ENCODE measurements around the gene ELL2. TPM values are rescaled to one million over a fixed set of nuclear protein-coding genes. Genes with fewer than 3 reads are reported as not detected.

ELL2 gene
- total and polyA plus RNA-seq, 2 donors from 2014 or later: 10.1 to 37.2 TPM

DNA sequence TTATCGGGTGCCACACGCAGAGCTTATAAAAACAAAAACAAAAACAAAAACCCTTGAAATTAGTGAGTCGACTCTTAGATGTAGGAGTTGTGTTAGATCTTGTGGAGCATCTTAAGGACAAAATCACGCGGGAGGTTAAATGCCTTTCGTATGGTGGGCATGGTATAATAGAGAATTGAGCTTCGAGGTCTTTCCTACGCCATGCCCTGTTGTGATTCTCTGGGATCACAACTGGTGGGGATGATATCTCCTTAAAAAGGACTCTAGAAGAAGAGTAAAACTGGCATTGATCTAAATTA lies 773 bp upstream of the ELL2 start:
- Histone ChIP-seq H3K4me3 (ENCODE audit: low read length in 3 of 3) (peak overlapping the region; percentile 63 to 91 (median 74)), H3K9ac (ENCODE audit: low read length in 3 of 3) (peak overlapping the region; percentile 45 to 72 (median 62)), H3K36me3 (ENCODE audit: control insufficient read depth in 2 of 3, insufficient read depth in 3 of 3, low read length in 3 of 3) (no peaks in the 10 kb centered on the region), H3K27ac (ENCODE audit: low read depth in 2 of 2, low read length in 2 of 2) (peak overlapping the region; percentile 90 to 92), H3K27me3 (ENCODE audit: control insufficient read depth, insufficient read depth, low read length) (peaks cover 4% of the 10 kb centered on the region), H3K9me3 (ENCODE audit: control insufficient read depth in 2 of 3, insufficient read depth in 1 of 3, low read length in 3 of 3) (no peaks in the 10 kb centered on the region), H3K4me1 (ENCODE audit: control insufficient read depth in 2 of 3, insufficient read depth in 2 of 3, low read depth in 1 of 3, low read length in 3 of 3) (peaks cover 0 to 21% (median 5%) of the 10 kb centered on the region in 3 donors)
- no peak for FAIRE-seq
- DNase-seq: no peak
- TF ChIP-seq, protein P1, sequence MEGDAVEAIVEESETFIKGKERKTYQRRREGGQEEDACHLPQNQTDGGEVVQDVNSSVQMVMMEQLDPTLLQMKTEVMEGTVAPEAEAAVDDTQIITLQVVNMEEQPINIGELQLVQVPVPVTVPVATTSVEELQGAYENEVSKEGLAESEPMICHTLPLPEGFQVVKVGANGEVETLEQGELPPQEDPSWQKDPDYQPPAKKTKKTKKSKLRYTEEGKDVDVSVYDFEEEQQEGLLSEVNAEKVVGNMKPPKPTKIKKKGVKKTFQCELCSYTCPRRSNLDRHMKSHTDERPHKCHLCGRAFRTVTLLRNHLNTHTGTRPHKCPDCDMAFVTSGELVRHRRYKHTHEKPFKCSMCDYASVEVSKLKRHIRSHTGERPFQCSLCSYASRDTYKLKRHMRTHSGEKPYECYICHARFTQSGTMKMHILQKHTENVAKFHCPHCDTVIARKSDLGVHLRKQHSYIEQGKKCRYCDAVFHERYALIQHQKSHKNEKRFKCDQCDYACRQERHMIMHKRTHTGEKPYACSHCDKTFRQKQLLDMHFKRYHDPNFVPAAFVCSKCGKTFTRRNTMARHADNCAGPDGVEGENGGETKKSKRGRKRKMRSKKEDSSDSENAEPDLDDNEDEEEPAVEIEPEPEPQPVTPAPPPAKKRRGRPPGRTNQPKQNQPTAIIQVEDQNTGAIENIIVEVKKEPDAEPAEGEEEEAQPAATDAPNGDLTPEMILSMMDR (IDR thresholded peaks at IDR 0.05; ENCODE audit: borderline replicate concordance, extremely low read depth, insufficient read depth): no peak
- intact Hi-C loops (cut with DNase I): no loop called here

DNA sequence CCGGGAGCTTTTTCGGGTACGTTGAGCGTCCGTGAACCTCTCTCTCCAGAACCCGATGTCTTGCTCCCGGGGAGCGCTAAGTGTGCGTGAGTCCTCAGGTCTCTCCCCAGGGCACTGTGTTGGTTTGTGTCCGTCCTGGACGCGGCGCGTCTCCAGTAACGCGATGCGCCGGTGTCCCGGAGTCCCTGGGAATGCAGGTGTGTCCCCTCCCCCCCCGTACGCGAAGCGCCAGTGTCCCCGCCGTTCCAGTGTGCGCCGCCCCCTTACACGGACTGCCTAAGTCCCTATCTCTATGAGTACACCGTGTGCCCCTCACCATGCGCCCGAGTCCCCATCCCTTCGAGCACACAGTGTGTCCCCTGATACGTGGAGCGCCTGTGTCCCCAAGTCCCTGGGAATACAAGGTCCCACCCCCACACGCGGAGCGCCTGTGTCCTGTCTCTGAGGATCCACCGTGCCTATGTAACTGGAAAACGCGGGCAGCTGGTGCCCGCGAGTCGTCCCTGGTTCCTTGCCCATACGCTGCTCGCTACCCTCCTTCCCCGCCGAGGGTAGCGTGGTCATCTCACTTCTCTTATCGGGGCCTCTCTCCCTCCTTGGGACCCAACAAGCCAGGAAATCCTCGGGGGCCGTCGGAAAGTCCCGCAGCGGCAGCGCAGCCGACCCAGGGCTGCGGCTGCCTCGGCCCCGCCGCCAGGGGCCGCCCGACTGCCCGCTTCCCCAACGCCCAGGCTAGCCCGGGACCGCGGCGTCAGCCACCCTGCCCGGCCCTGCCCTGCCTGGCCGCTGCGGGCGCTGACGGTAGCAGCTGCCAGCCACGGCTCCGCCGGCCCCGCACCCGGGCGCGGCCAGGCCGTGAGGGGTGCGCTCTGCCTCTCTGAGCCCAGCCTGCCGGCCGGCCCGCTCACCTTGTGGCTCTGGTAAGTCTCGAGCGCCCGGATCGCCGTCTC lies 709 bp downstream of the ELL2 start:
- FAIRE-seq (no peak), DNase-seq (peak; percentile 78 to 94 (median 87))
- peaks cover 4% of the 10 kb centered on the region for H3K27me3 ChIP-seq (ENCODE audit: control insufficient read depth, insufficient read depth, low read length)
- H3K4me1 ChIP-seq (ENCODE audit: control insufficient read depth in 2 of 3, insufficient read depth in 2 of 3, low read depth in 1 of 3, low read length in 3 of 3): peaks cover 0 to 28% (median 5%) of the 10 kb centered on the region in 3 donors
- no peaks in the 10 kb centered on the region for H3K36me3 ChIP-seq (ENCODE audit: control insufficient read depth in 2 of 3, insufficient read depth in 3 of 3, low read length in 3 of 3)
- peak overlapping the region; percentile 65 to 95 (median 87) for H3K4me3 ChIP-seq (ENCODE audit: low read length in 3 of 3)
- H3K27ac ChIP-seq (ENCODE audit: low read depth in 2 of 2, low read length in 2 of 2): peak overlapping the region; percentile 91 to 92
- H3K9ac ChIP-seq (ENCODE audit: low read length in 3 of 3): peak overlapping the region; percentile 56 to 99 (median 95)
- intact Hi-C loops (cut with DNase I): no loop called here
- TF ChIP-seq, protein P1 (IDR thresholded peaks at IDR 0.05; ENCODE audit: borderline replicate concordance, extremely low read depth, insufficient read depth): peak; percentile 67
- no peaks in the 10 kb centered on the region for H3K9me3 ChIP-seq (ENCODE audit: control insufficient read depth in 2 of 3, insufficient read depth in 1 of 3, low read length in 3 of 3)

DNA sequence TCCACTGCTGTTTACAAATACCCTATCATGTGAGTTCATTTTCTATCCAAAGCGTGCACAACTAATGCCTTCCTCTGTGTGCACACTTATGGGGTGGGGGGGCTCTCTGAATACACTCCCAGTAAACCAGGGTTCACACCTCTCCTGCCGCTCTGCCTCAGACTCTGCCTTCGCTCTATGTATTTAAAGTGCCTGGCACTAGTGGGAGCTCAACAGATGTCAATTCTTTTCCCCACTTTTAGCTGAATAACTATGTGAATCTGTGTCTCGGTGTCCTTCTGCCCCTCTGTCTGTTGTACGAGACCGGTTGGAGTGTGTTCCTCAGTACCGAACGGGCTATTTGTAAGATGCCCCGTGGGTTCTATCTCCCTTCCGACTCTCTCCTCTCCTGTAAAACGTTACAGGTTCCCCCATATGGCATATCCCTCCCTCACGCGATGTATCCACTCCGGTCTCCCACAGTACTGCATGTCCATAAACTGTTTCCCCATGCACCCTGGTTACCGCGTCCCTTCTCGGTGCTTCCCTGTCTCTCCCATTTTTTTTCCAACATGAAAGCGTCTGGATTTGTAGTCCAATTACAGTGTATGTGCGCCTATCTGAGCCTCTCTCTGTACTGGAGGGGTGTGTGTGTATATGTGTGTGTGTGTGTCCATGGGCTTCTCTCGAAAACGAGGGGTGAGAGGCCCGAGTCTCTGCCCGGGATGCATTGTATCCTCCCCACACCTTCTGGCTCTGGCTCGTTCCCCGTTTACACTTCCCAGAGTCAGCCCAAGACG lies 1.6 kb downstream of the ELL2 start:
- H3K36me3 ChIP-seq (ENCODE audit: control insufficient read depth in 2 of 3, insufficient read depth in 3 of 3, low read length in 3 of 3): no peaks in the 10 kb centered on the region
- TF ChIP-seq, protein P1 (IDR thresholded peaks at IDR 0.05; ENCODE audit: borderline replicate concordance, extremely low read depth, insufficient read depth): no peak
- FAIRE-seq: no peak
- peak overlapping the region; percentile 91 to 92 for H3K27ac ChIP-seq (ENCODE audit: low read depth in 2 of 2, low read length in 2 of 2)
- peaks cover 4% of the 10 kb centered on the region for H3K27me3 ChIP-seq (ENCODE audit: control insufficient read depth, insufficient read depth, low read length)
- H3K4me3 ChIP-seq (ENCODE audit: low read length in 3 of 3): peak overlapping the region; percentile 65 to 95 (median 87)
- intact Hi-C loops (cut with DNase I): loop anchor here (10.0 kb wide), 1 partner anchor 375 kb away; no protein-coding TSS in a partner anchor
- peak in 4 of 5 donors; percentile 30 to 53 (median 48) for DNase-seq
- peak overlapping the region; percentile 56 to 99 (median 95) for H3K9ac ChIP-seq (ENCODE audit: low read length in 3 of 3)
- H3K4me1 ChIP-seq (ENCODE audit: control insufficient read depth in 2 of 3, insufficient read depth in 2 of 3, low read depth in 1 of 3, low read length in 3 of 3): peaks cover 0 to 28% (median 5%) of the 10 kb centered on the region in 3 donors
- H3K9me3 ChIP-seq (ENCODE audit: control insufficient read depth in 2 of 3, insufficient read depth in 1 of 3, low read length in 3 of 3): no peaks in the 10 kb centered on the region
